ENCODE measurements around the gene INHBE.

- TF ChIP-seq CTCF (IDR thresholded peaks at IDR 0.05) (no peak), POLR2A (IDR thresholded peaks at IDR 0.05) (no peak)
These were observed 36.5 kb downstream of the INHBE start for GRCh38 chr12:57491393-57492280.

All from stomach (tissue), 4 donors.